CD4-positive, alpha-beta T cell treated with Interferon gamma for 1 hour (primary cell): ENCODE data around the gene ADAP1.

ENCODE experiments used
- DNase-seq: peaks from one replicate; pipeline ENCODE4 v3.0.0-alpha.2; 2020

Gene ADAP1

GRCh38 chr7:919924-920341 is 34.5 kb downstream of the ADAP1 start:
- DNase-seq = no peak

GRCh38 chr7:919114-919442 is 35.4 kb downstream of the ADAP1 start:
- DNase-seq = no peak

- no peak for DNase-seq
Measured at GRCh38 chr7:918441-919113, 35.9 kb downstream of the ADAP1 start.

- no peak for DNase-seq
Measured at GRCh38 chr7:918118-918425, 36.4 kb downstream of the ADAP1 start.

- no peak for DNase-seq
Measured at GRCh38 chr7:917255-918117, 37.0 kb downstream of the ADAP1 start.

GRCh38 chr7:916291-916941 is 38.1 kb downstream of the ADAP1 start:
- no peak for DNase-seq

- DNase-seq = no peak
Measured at GRCh38 chr7:915291-916218, 38.9 kb downstream of the ADAP1 start.

- no peak for DNase-seq
Measured at GRCh38 chr7:914521-915194, 39.8 kb downstream of the ADAP1 start.

- no peak for DNase-seq
Measured at GRCh38 chr7:913736-914520, 40.6 kb downstream of the ADAP1 start.

GRCh38 chr7:911791-912480 is 42.5 kb downstream of the ADAP1 start:
- no peak for DNase-seq

- DNase-seq = no peak
Measured at GRCh38 chr7:910931-911431, 43.5 kb downstream of the ADAP1 start.

GRCh38 chr7:910441-910861 is 44.0 kb downstream of the ADAP1 start:
- no peak for DNase-seq

- peak; percentile 79 for DNase-seq
Measured at GRCh38 chr7:909358-910329, 44.8 kb downstream of the ADAP1 start.

GRCh38 chr7:908591-909357 is 45.7 kb downstream of the ADAP1 start:
- peak; percentile 59 for DNase-seq

GRCh38 chr7:908159-908581 is 46.3 kb downstream of the ADAP1 start:
- DNase-seq = no peak

- no peak for DNase-seq
Measured at GRCh38 chr7:907158-907980, 47.1 kb downstream of the ADAP1 start.

GRCh38 chr7:906776-907157 is 47.7 kb downstream of the ADAP1 start:
- no peak for DNase-seq

- no peak for DNase-seq
Measured at GRCh38 chr7:904847-905246, 49.6 kb downstream of the ADAP1 start.
